Ovary (tissue), 3 donors: ENCODE results near the gene PKM.

ENCODE experiments used
- CTCF ChIP-seq, 3 donors: fragments of 450-650 bp in 2 of 3; fragments of 200-600 bp in 1 of 3; IDR thresholded peaks; one replicate each; pipeline versions ENCODE4 v1.5.1 to v1.8.0; 2016 to 2022; ENCODE audit warnings: antibody characterized with exemption in 3 of 3, mild to moderate bottlenecking in 1 of 3
- EP300 ChIP-seq: sonication (generic); formaldehyde crosslinking; IDR thresholded peaks from one replicate; pipeline ENCODE4 v1.6.1; 2017; ENCODE audit warnings: antibody characterized with exemption
- POLR2A ChIP-seq: fragments of 450-650 bp; IDR thresholded peaks from one replicate; pipeline ENCODE4 v1.6.1; 2017; ENCODE audit warnings: antibody characterized with exemption, mild to moderate bottlenecking, moderate library complexity
- donor health status: DM: no; HTN: no; CAD: no.

- no peak for TF ChIP-seq POLR2A
- TF ChIP-seq CTCF (IDR thresholded peaks at IDR 0.05) = no peak
- TF ChIP-seq EP300 = no peak
These were observed 64.1 kb downstream of the PKM start for GRCh38 chr15:72166716-72167417.
